ENCODE data around the gene RTN3. TPM values are rescaled to one million over a fixed set of nuclear protein-coding genes. Genes with fewer than 3 reads are reported as not detected.

Gene RTN3
- total RNA-seq, 4 donors from 2014 or later = 78.4 to 115 (median 94.2) TPM

GRCh38 chr11:63745304-63746170, 64.2 kb downstream of the RTN3 start:
- Histone ChIP-seq H3K9me3 (no peaks in the 10 kb centered on the region), H3K27ac (no peak overlapping the region), H3K36me3 (peaks cover 0 to 11% of the 10 kb centered on the region in 2 donors), H3K4me1 (peaks cover 0 to 7% (median 0%) of the 10 kb centered on the region in 3 donors), H3K4me3 (no peak overlapping the region), H3K27me3 (no peaks in the 10 kb centered on the region)
- TF ChIP-seq POLR2AphosphoS5 (IDR thresholded peaks at IDR 0.05) = no peak
- TF ChIP-seq CTCF (IDR thresholded peaks at IDR 0.05) = no peak
- TF ChIP-seq EP300 (IDR thresholded peaks at IDR 0.05) = no peak
- TF ChIP-seq POLR2A (IDR thresholded peaks at IDR 0.05) = no peak
- WGBS, 2 donors (ENCODE audit: low coverage in 1 of 2) = 77 to 93% methylated on average over 9 to 12 of the region's 13 CpGs
- no peak for ATAC-seq

- Histone ChIP-seq H3K27me3 (no peaks in the 10 kb centered on the region), H3K4me1 (peaks cover 0 to 7% (median 0%) of the 10 kb centered on the region in 3 donors), H3K27ac (no peak overlapping the region), H3K36me3 (peaks cover 0 to 25% of the 10 kb centered on the region in 2 donors), H3K9me3 (no peaks in the 10 kb centered on the region), H3K4me3 (no peak overlapping the region)
- WGBS, 2 donors (ENCODE audit: low coverage in 1 of 2) = 49 to 87% methylated on average over 2 to 3 of the region's 3 CpGs
- no peak for TF ChIP-seq POLR2A (IDR thresholded peaks at IDR 0.05)
- TF ChIP-seq CTCF (IDR thresholded peaks at IDR 0.05) = no peak
- no peak for TF ChIP-seq POLR2AphosphoS5 (IDR thresholded peaks at IDR 0.05)
- no peak for TF ChIP-seq EP300 (IDR thresholded peaks at IDR 0.05)
- no peak for ATAC-seq
These were observed 65.7 kb downstream of the RTN3 start for GRCh38 chr11:63747011-63747410.

- H3K27ac ChIP-seq = no peak overlapping the region
- no peak overlapping the region for H3K4me3 ChIP-seq
- H3K36me3 ChIP-seq = peaks cover 0 to 48% of the 10 kb centered on the region in 2 donors
- ATAC-seq = no peak
- no peak for TF ChIP-seq CTCF (IDR thresholded peaks at IDR 0.05)
- no peak for TF ChIP-seq EP300 (IDR thresholded peaks at IDR 0.05)
- TF ChIP-seq POLR2AphosphoS5 (IDR thresholded peaks at IDR 0.05) = no peak
- TF ChIP-seq POLR2A (IDR thresholded peaks at IDR 0.05) = no peak
- no peaks in the 10 kb centered on the region for H3K9me3 ChIP-seq
- peaks cover 0 to 7% (median 0%) of the 10 kb centered on the region in 3 donors for H3K4me1 ChIP-seq
- 90% methylated on average over 1 to 3 of the region's 4 CpGs for WGBS, 2 donors (ENCODE audit: low coverage in 1 of 2)
- no peaks in the 10 kb centered on the region for H3K27me3 ChIP-seq
These were observed 68.3 kb downstream of the RTN3 start for GRCh38 chr11:63749624-63750023.

GRCh38 chr11:63756919-63757761, 75.8 kb downstream of the RTN3 start:
- peaks cover 0 to 62% of the 10 kb centered on the region in 2 donors for H3K36me3 ChIP-seq
- TF ChIP-seq POLR2A (IDR thresholded peaks at IDR 0.05) = no peak
- no peak for TF ChIP-seq EP300 (IDR thresholded peaks at IDR 0.05)
- TF ChIP-seq CTCF (IDR thresholded peaks at IDR 0.05) = no peak
- TF ChIP-seq POLR2AphosphoS5 (IDR thresholded peaks at IDR 0.05) = no peak
- no peaks in the 10 kb centered on the region for H3K9me3 ChIP-seq
- WGBS, 2 donors (ENCODE audit: low coverage in 1 of 2) = 90 to 93% methylated on average over 4 to 5 of the region's 5 CpGs
- no peak overlapping the region for H3K27ac ChIP-seq
- H3K4me3 ChIP-seq = no peak overlapping the region
- peaks cover 0 to 12% (median 0%) of the 10 kb centered on the region in 3 donors for H3K4me1 ChIP-seq
- H3K27me3 ChIP-seq = no peaks in the 10 kb centered on the region
- ATAC-seq = no peak

All from gastroesophageal sphincter (tissue), 4 donors.